Activated gamma-delta T cell treated with Interleukin-2 at 50 U/mL for 16 hours (primary cell): Measurements from ENCODE around the gene GRID1.

Experiments
- DNase-seq: peaks from one replicate; pipeline ENCODE4 v3.0.0-alpha.2; 2020

Gene GRID1

GRCh38 chr10:85620807-85621206 lies 745.8 kb downstream of the GRID1 start:
- no peak for DNase-seq

GRCh38 chr10:85619832-85620231 lies 746.8 kb downstream of the GRID1 start:
- no peak for DNase-seq

- DNase-seq = no peak
Measured at GRCh38 chr10:85618841-85619240, 747.8 kb downstream of the GRID1 start.

- no peak for DNase-seq
Measured at GRCh38 chr10:85617751-85618546, 748.6 kb downstream of the GRID1 start.

GRCh38 chr10:85615556-85615955 lies 751.0 kb downstream of the GRID1 start:
- DNase-seq = no peak

- DNase-seq = no peak
Measured at GRCh38 chr10:85614981-85615380, 751.6 kb downstream of the GRID1 start.

GRCh38 chr10:85614566-85614965 lies 752.0 kb downstream of the GRID1 start:
- no peak for DNase-seq

GRCh38 chr10:85613391-85613790 lies 753.2 kb downstream of the GRID1 start:
- DNase-seq = no peak

- DNase-seq = no peak
Measured at GRCh38 chr10:85612833-85613232, 753.8 kb downstream of the GRID1 start.

GRCh38 chr10:85612378-85612775 lies 754.2 kb downstream of the GRID1 start:
- peak; percentile 42 for DNase-seq

- DNase-seq = no peak
Measured at GRCh38 chr10:85611746-85612377, 754.7 kb downstream of the GRID1 start.

GRCh38 chr10:85611093-85611740 lies 755.4 kb downstream of the GRID1 start:
- no peak for DNase-seq

- no peak for DNase-seq
Measured at GRCh38 chr10:85610381-85611092, 756.1 kb downstream of the GRID1 start.

- no peak for DNase-seq
Measured at GRCh38 chr10:85609509-85609908, 757.1 kb downstream of the GRID1 start.

GRCh38 chr10:85608706-85609105 lies 757.9 kb downstream of the GRID1 start:
- DNase-seq = no peak

- DNase-seq = no peak
Measured at GRCh38 chr10:85607043-85607695, 759.4 kb downstream of the GRID1 start.

GRCh38 chr10:85606401-85606800 lies 760.2 kb downstream of the GRID1 start:
- DNase-seq = no peak

GRCh38 chr10:85604884-85605283 lies 761.7 kb downstream of the GRID1 start:
- DNase-seq = no peak

- DNase-seq = no peak
Measured at GRCh38 chr10:85604136-85604725, 762.4 kb downstream of the GRID1 start.

- no peak for DNase-seq
Measured at GRCh38 chr10:85603151-85603940, 763.2 kb downstream of the GRID1 start.

GRCh38 chr10:85602713-85603112 lies 763.9 kb downstream of the GRID1 start:
- no peak for DNase-seq

- DNase-seq = no peak
Measured at GRCh38 chr10:85602306-85602705, 764.3 kb downstream of the GRID1 start.
